IgD-negative memory B cell (primary cell): Measurements from ENCODE around the gene CNGA1. TPM values are rescaled to one million over a fixed set of nuclear protein-coding genes. Genes with fewer than 3 reads are reported as not detected.

ENCODE experiments used
- H3K27ac Mint-ChIP-seq, 3 donors: one replicate each; pipeline ENCODE4 v1.8.0; 2020 to 2022; ENCODE audit warnings: mild to moderate bottlenecking in 3 of 3, mixed read lengths in 3 of 3, moderate library complexity in 1 of 3
- H3K27me3 Mint-ChIP-seq: one replicate; pipeline ENCODE4 v1.8.0; 2021; ENCODE audit warnings: mixed read lengths
- H3K36me3 Mint-ChIP-seq: one replicate; pipeline ENCODE4 v1.8.0; 2020; ENCODE audit warnings: mild to moderate bottlenecking, mixed read lengths
- H3K4me1 Mint-ChIP-seq, 3 donors: one replicate each; pipeline ENCODE4 v1.8.0; 2020 to 2022; ENCODE audit warnings: mixed read lengths in 3 of 3, mild to moderate bottlenecking in 1 of 3
- H3K4me3 Mint-ChIP-seq, 4 donors: one replicate each; pipeline ENCODE4 v1.8.0; 2020 to 2022; ENCODE audit warnings: mild to moderate bottlenecking in 4 of 4, mixed read lengths in 4 of 4, moderate library complexity in 3 of 4
- H3K9me3 Mint-ChIP-seq, 3 donors: one replicate each; pipeline ENCODE4 v1.8.0; 2020 to 2021; ENCODE audit warnings: mixed read lengths in 3 of 3, mild to moderate bottlenecking in 1 of 3
- polyA plus RNA-seq: library from polyadenylated mRNA; unstranded; fragments of 300-500 nt; fragmentation: Illumina TruSeq; gene quantifications from one replicate; pipeline ENCODE4 v1.2.3, GENCODE V29; 2021

Gene CNGA1
- polyA plus RNA-seq, 1 donor from 2014 or later, result not detected

GRCh38 chr4:47915378-47915777, 101.1 kb downstream of the CNGA1 start:
- H3K27ac Mint-ChIP-seq, result peak overlapping the region in 1 of 3 donors; percentile 0
- H3K9me3 Mint-ChIP-seq, result peaks cover 0 to 2% (median 0%) of the 10 kb centered on the region in 3 donors
- H3K36me3 Mint-ChIP-seq, result peaks cover 1% of the 10 kb centered on the region
- H3K27me3 Mint-ChIP-seq, result peaks cover 1% of the 10 kb centered on the region
- peaks cover 22 to 30% (median 23%) of the 10 kb centered on the region in 3 donors for H3K4me1 Mint-ChIP-seq
- H3K4me3 Mint-ChIP-seq, result peak overlapping the region; percentile 96 to 100 (median 98)

GRCh38 chr4:47914926-47915237, 101.6 kb downstream of the CNGA1 start:
- Mint-ChIP-seq H3K4me3 (peak overlapping the region; percentile 96 to 100 (median 98)), H3K27me3 (peaks cover 1% of the 10 kb centered on the region), H3K4me1 (peaks cover 22 to 31% (median 23%) of the 10 kb centered on the region in 3 donors), H3K27ac (peak overlapping the region; percentile 0 to 99 (median 90)), H3K36me3 (peaks cover 2% of the 10 kb centered on the region), H3K9me3 (peaks cover 0 to 2% (median 0%) of the 10 kb centered on the region in 3 donors)

- Mint-ChIP-seq H3K36me3 (peaks cover 2% of the 10 kb centered on the region), H3K27me3 (peaks cover 1% of the 10 kb centered on the region), H3K4me1 (peaks cover 22 to 31% (median 23%) of the 10 kb centered on the region in 3 donors), H3K9me3 (peaks cover 0 to 2% (median 0%) of the 10 kb centered on the region in 3 donors), H3K27ac (peak within 1 kb of the TSS; percentile 69 to 99 (median 90)), H3K4me3 (peak within 1 kb of the TSS; percentile 96 to 100 (median 98))
Measured at GRCh38 chr4:47914220-47914925, 102.1 kb downstream of the CNGA1 start, which contains the start of gene NFXL1. Gene NFXL1 (minus strand): TSS chr4:47914583. CDS start chr4:47914203, 380 bp downstream.

- peak overlapping the region; percentile 96 to 100 (median 98) for H3K4me3 Mint-ChIP-seq
- peaks cover 1% of the 10 kb centered on the region for H3K27me3 Mint-ChIP-seq
- peaks cover 22 to 36% (median 23%) of the 10 kb centered on the region in 3 donors for H3K4me1 Mint-ChIP-seq
- peak overlapping the region; percentile 69 to 99 (median 83) for H3K27ac Mint-ChIP-seq
- peaks cover 0 to 2% (median 0%) of the 10 kb centered on the region in 3 donors for H3K9me3 Mint-ChIP-seq
- peaks cover 2% of the 10 kb centered on the region for H3K36me3 Mint-ChIP-seq
Measured at GRCh38 chr4:47913861-47914219, 102.6 kb downstream of the CNGA1 start.

- peak overlapping the region; percentile 69 to 99 (median 83) for H3K27ac Mint-ChIP-seq
- H3K27me3 Mint-ChIP-seq, result no peaks in the 10 kb centered on the region
- peaks cover 0 to 2% (median 0%) of the 10 kb centered on the region in 3 donors for H3K9me3 Mint-ChIP-seq
- H3K4me3 Mint-ChIP-seq, result peak overlapping the region; percentile 96 to 100 (median 98)
- H3K36me3 Mint-ChIP-seq, result peaks cover 4% of the 10 kb centered on the region
- peaks cover 22 to 36% (median 23%) of the 10 kb centered on the region in 3 donors for H3K4me1 Mint-ChIP-seq
Measured at GRCh38 chr4:47913330-47913729, 103.2 kb downstream of the CNGA1 start.

- Mint-ChIP-seq H3K36me3 (peaks cover 12% of the 10 kb centered on the region), H3K27me3 (no peaks in the 10 kb centered on the region), H3K9me3 (no peaks in the 10 kb centered on the region), H3K4me3 (no peak overlapping the region), H3K4me1 (peaks cover 14 to 19% (median 15%) of the 10 kb centered on the region in 3 donors), H3K27ac (no peak overlapping the region)
Measured at GRCh38 chr4:47907089-47907646, 109.3 kb downstream of the CNGA1 start.

- H3K36me3 Mint-ChIP-seq, result peaks cover 5% of the 10 kb centered on the region
- H3K9me3 Mint-ChIP-seq, result no peaks in the 10 kb centered on the region
- H3K4me1 Mint-ChIP-seq, result no peaks in the 10 kb centered on the region
- no peak overlapping the region for H3K4me3 Mint-ChIP-seq
- no peaks in the 10 kb centered on the region for H3K27me3 Mint-ChIP-seq
- no peak overlapping the region for H3K27ac Mint-ChIP-seq
Measured at GRCh38 chr4:47899639-47900038, 116.8 kb downstream of the CNGA1 start.

GRCh38 chr4:47891928-47892327, 124.6 kb downstream of the CNGA1 start:
- Mint-ChIP-seq H3K9me3 (no peaks in the 10 kb centered on the region), H3K4me1 (no peaks in the 10 kb centered on the region), H3K4me3 (no peak overlapping the region), H3K36me3 (peaks cover 5% of the 10 kb centered on the region), H3K27me3 (no peaks in the 10 kb centered on the region), H3K27ac (no peak overlapping the region)

Other genes starting within 250 kb of the CNGA1 start
- not detected for gene CORIN, start 178.6 kb downstream of the CNGA1 start, polyA plus RNA-seq
- gene NFXL1, start 102.1 kb downstream of the CNGA1 start, polyA plus RNA-seq, result 8.4 TPM
- not detected for gene NIPAL1, start 91 bp upstream of the CNGA1 start, polyA plus RNA-seq
- 3.4 TPM for gene TXK, start 117.6 kb upstream of the CNGA1 start, polyA plus RNA-seq